H9 (cell line): Measurements from ENCODE around the gene WDR91. TPM values are rescaled to one million over a fixed set of nuclear protein-coding genes. Genes with fewer than 3 reads are reported as not detected.
A peak's percentile ranks its signal among the peaks of the same experiment; 100 is the strongest.

Source experiments
- DNase-seq: peaks from one replicate; pipeline ENCODE4 v3.0.0-alpha.2; 2017
- H2AFZ ChIP-seq: one replicate; pipeline ENCODE4 v1.6.1; 2013; ENCODE audit warnings: mild to moderate bottlenecking, low read length, control low read depth, moderate library complexity
- H2AK5ac ChIP-seq: 2 replicates; pipeline ENCODE4 v1.6.1; 2013; ENCODE audit warnings: low read length, control low read depth, mixed read lengths; ENCODE audit not compliant: insufficient read length
- H2BK120ac ChIP-seq: one replicate; pipeline ENCODE4 v1.6.1; 2013; ENCODE audit warnings: low read depth, mild to moderate bottlenecking, low read length, control low read depth, inconsistent platforms; ENCODE audit not compliant: poor library complexity, severe bottlenecking
- H2BK12ac ChIP-seq: 2 replicates; pipeline ENCODE4 v1.6.1; 2013; ENCODE audit warnings: low read length, control low read depth, mixed read lengths, low read depth; ENCODE audit not compliant: insufficient read length
- H2BK15ac ChIP-seq: 2 replicates; pipeline ENCODE4 v1.6.1; 2013; ENCODE audit warnings: low read depth, low read length, control low read depth
- H2BK20ac ChIP-seq: one replicate; pipeline ENCODE4 v1.6.1; 2013; ENCODE audit warnings: low read depth, mild to moderate bottlenecking, low read length, control low read depth, inconsistent platforms; ENCODE audit not compliant: poor library complexity, severe bottlenecking
- H2BK5ac ChIP-seq: 2 replicates; pipeline ENCODE4 v1.6.1; 2013; ENCODE audit warnings: low read length, control low read depth, mixed read lengths; ENCODE audit not compliant: insufficient read length
- H3K14ac ChIP-seq: 2 replicates; pipeline ENCODE4 v1.6.1; 2013; ENCODE audit warnings: low read length, control low read depth; ENCODE audit not compliant: insufficient read depth
- H3K18ac ChIP-seq: 2 replicates; pipeline ENCODE4 v1.6.1; 2013; ENCODE audit warnings: low read depth, mild to moderate bottlenecking, mixed read lengths, low read length, control low read depth; ENCODE audit not compliant: insufficient read length
- H3K23ac ChIP-seq: 2 replicates; pipeline ENCODE4 v1.6.1; 2013; ENCODE audit warnings: low read length, control low read depth, mixed read lengths, low read depth; ENCODE audit not compliant: insufficient read length
- H3K23me2 ChIP-seq: 2 replicates; pipeline ENCODE4 v1.6.1; 2013; ENCODE audit warnings: low read depth, mild to moderate bottlenecking, mixed read lengths, low read length, control low read depth; ENCODE audit not compliant: insufficient read length, poor library complexity, severe bottlenecking
- H3K27ac ChIP-seq: 2 replicates; pipeline ENCODE4 v1.5.1; 2013; ENCODE audit warnings: low read length, control low read depth, mixed read lengths, low read depth; ENCODE audit not compliant: insufficient read length
- H3K27me3 ChIP-seq: 2 replicates; pipeline ENCODE4 v1.6.1; 2013; ENCODE audit warnings: low read length, control low read depth, inconsistent platforms; ENCODE audit not compliant: insufficient read depth
- H3K4ac ChIP-seq: 2 replicates; pipeline ENCODE4 v1.6.1; 2013; ENCODE audit warnings: low read depth, mild to moderate bottlenecking, control low read depth, inconsistent platforms, low read length, moderate library complexity
- H3K4me1 ChIP-seq: 2 replicates; pipeline ENCODE4 v1.6.1; 2013; ENCODE audit warnings: low read length, control low read depth, inconsistent platforms; ENCODE audit not compliant: insufficient read depth
- H3K4me2 ChIP-seq: 2 replicates; pipeline ENCODE4 v1.6.1; 2013; ENCODE audit warnings: low read length, control low read depth, mixed read lengths; ENCODE audit not compliant: insufficient read length, insufficient read depth
- H3K56ac ChIP-seq: 2 replicates; pipeline ENCODE4 v1.6.1; 2013; ENCODE audit warnings: low read depth, mild to moderate bottlenecking, mixed read lengths, low read length, control low read depth; ENCODE audit not compliant: insufficient read length
- H3K79me1 ChIP-seq: 2 replicates; pipeline ENCODE4 v1.6.1; 2013; ENCODE audit warnings: low read depth, mild to moderate bottlenecking, moderate library complexity, low read length, control low read depth, inconsistent platforms; ENCODE audit not compliant: insufficient read depth, poor library complexity, severe bottlenecking
- H3K79me2 ChIP-seq: 2 replicates; pipeline ENCODE4 v1.6.1; 2013; ENCODE audit warnings: low read length, control low read depth, inconsistent platforms; ENCODE audit not compliant: insufficient read depth
- H3K9ac ChIP-seq: 2 replicates; pipeline ENCODE4 v1.6.1; 2013; ENCODE audit warnings: low read length, control low read depth, mixed read lengths; ENCODE audit not compliant: insufficient read length; ENCODE audit errors: extremely low read depth
- H3K9me3 ChIP-seq: one replicate; pipeline ENCODE4 v1.6.1; 2013; ENCODE audit warnings: low read depth, low read length, inconsistent platforms; ENCODE audit not compliant: control insufficient read depth
- H3T11ph ChIP-seq: one replicate; pipeline ENCODE4 v1.6.1; 2013; ENCODE audit warnings: mild to moderate bottlenecking, low read length, control low read depth, inconsistent platforms
- H4K20me1 ChIP-seq: one replicate; pipeline ENCODE4 v1.6.1; 2013; ENCODE audit not compliant: control insufficient read depth, insufficient read length, insufficient read depth
- H4K5ac ChIP-seq: 2 replicates; pipeline ENCODE4 v1.6.1; 2013; ENCODE audit warnings: low read depth, mild to moderate bottlenecking, mixed read lengths, low read length, control low read depth; ENCODE audit not compliant: insufficient read length
- H4K8ac ChIP-seq: replicated peaks from 2 replicates; pipeline ENCODE4 v1.6.1; 2013; ENCODE audit warnings: low read length, control low read depth, mixed read lengths, low read depth; ENCODE audit not compliant: insufficient read length
- H4K91ac ChIP-seq: 2 replicates; pipeline ENCODE4 v1.6.1; 2013; ENCODE audit warnings: low read depth, mild to moderate bottlenecking, moderate library complexity, mixed read lengths, low read length, control low read depth; ENCODE audit not compliant: insufficient read length
- H3K27ac Mint-ChIP-seq, 3 experiments: 2 replicates in 2 of 3; 3 replicates in 1 of 3; pipeline ENCODE4 v1.8.0; 2020 to 2021; ENCODE audit warnings: mixed read lengths in 3 of 3, mild to moderate bottlenecking in 1 of 3, moderate library complexity in 1 of 3
- H3K27me3 Mint-ChIP-seq: 2 replicates; pipeline ENCODE4 v1.8.0; 2021; ENCODE audit warnings: low read depth, mild to moderate bottlenecking, moderate library complexity, mixed read lengths
- H3K36me3 Mint-ChIP-seq, 3 experiments: 2 replicates in 2 of 3; 3 replicates in 1 of 3; pipeline ENCODE4 v1.8.0; 2020 to 2021; ENCODE audit warnings: low read depth in 3 of 3, mixed read lengths in 3 of 3; ENCODE audit not compliant: insufficient read depth in 1 of 3
- H3K4me1 Mint-ChIP-seq, 2 experiments: 2 replicates each; pipeline ENCODE4 v1.8.0; 2020; ENCODE audit warnings: mixed read lengths in 2 of 2
- H3K4me3 Mint-ChIP-seq, 2 experiments: 2 replicates in 1 of 2; 3 replicates in 1 of 2; pipeline ENCODE4 v1.8.0; 2020 to 2021; ENCODE audit warnings: mild to moderate bottlenecking in 2 of 2, mixed read lengths in 2 of 2, moderate library complexity in 1 of 2
- H3K9me3 Mint-ChIP-seq, 2 experiments: 2 replicates in 1 of 2; 3 replicates in 1 of 2; pipeline ENCODE4 v1.8.0; 2020; ENCODE audit warnings: mild to moderate bottlenecking in 2 of 2, mixed read lengths in 2 of 2, moderate library complexity in 1 of 2
- WGBS: extraction: QIAGEN DNeasy Blood & Tissue Kit; methylation state at CpG from one replicate; pipeline ENCODE4 v1.1.7; 2013; ENCODE audit warnings: missing lambda C conversion rate, low lambda C conversion rate, mixed read lengths; ENCODE audit not compliant: insufficient read length; ENCODE audit errors: extremely low coverage; 5-methylcytosine and 5-hydroxymethylcytosine counted together
- total RNA-seq: library from RNA; stranded (reverse); gene quantifications from 2 replicates; pipeline ENCODE4 v1.2.1, GENCODE V29; 2021
- TF ChIP-seq, protein P1 (sequence below): fragments of 200-600 bp; sonication (generic); conservative IDR thresholded peaks from 3 replicates; pipeline ENCODE4 v1.8.0; 2021; ENCODE audit warnings: antibody characterized with exemption, mild to moderate bottlenecking

Gene WDR91
- total RNA-seq, 1 experiment from 2014 or later, result 9.4 TPM

DNA sequence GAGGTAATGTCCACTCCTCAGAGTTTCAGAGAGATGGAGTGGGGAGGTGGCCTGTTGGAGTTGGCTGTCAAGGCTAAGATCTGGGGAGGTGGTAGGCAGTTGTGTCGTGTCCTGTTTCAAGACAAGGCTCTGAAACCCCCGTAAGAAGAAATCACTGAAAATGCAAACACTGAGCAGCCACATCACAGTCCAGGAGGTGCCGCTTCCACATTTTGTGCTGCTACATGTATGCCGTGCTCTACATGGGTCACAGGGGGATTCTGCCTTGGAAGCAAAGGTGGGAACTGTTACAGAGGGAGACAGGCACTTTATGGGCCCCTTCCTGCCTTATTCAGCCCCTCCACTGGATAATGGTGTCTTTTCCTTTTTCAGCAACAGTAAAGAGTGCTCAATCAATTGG, 11.9 kb downstream of the WDR91 start:
- Mint-ChIP-seq H3K27me3 (no peaks in the 10 kb centered on the region), H3K27ac (peak overlapping the region; percentile 14 to 45 (median 27); a peak in 2 of 7 replicates)
- no peak overlapping the region for H2BK5ac ChIP-seq

More for the DNA sequence above, 11.9 kb downstream of the WDR91 start:
- H3K4me3 Mint-ChIP-seq, result no peak overlapping the region
- peaks cover 7 to 37% (median 14%) of the 10 kb centered on the region in 3 experiments for H3K36me3 Mint-ChIP-seq
- H2BK12ac ChIP-seq, result no peak overlapping the region
- H3K9me3 ChIP-seq, result no peaks in the 10 kb centered on the region
- H2BK15ac ChIP-seq, result no peak overlapping the region
- DNase-seq, result no peak
- no peak overlapping the region for H2BK120ac ChIP-seq
- no peak overlapping the region for H3K27ac ChIP-seq
- H3K27me3 ChIP-seq, result no peaks in the 10 kb centered on the region
- H3K9ac ChIP-seq, result no peak overlapping the region
- H4K20me1 ChIP-seq, result no peaks in the 10 kb centered on the region
- H3K79me2 ChIP-seq, result no peaks in the 10 kb centered on the region
- no peak overlapping the region for H3K4me2 ChIP-seq
- H4K5ac ChIP-seq, result no peak overlapping the region
- no peaks in the 10 kb centered on the region for H3K9me3 Mint-ChIP-seq
- H2AK5ac ChIP-seq, result no peak overlapping the region
- no peak overlapping the region for H4K91ac ChIP-seq
- no peak overlapping the region for H3K56ac ChIP-seq
- H3T11ph ChIP-seq, result no peak overlapping the region
- no peak overlapping the region for H3K18ac ChIP-seq
- TF ChIP-seq, protein P1, sequence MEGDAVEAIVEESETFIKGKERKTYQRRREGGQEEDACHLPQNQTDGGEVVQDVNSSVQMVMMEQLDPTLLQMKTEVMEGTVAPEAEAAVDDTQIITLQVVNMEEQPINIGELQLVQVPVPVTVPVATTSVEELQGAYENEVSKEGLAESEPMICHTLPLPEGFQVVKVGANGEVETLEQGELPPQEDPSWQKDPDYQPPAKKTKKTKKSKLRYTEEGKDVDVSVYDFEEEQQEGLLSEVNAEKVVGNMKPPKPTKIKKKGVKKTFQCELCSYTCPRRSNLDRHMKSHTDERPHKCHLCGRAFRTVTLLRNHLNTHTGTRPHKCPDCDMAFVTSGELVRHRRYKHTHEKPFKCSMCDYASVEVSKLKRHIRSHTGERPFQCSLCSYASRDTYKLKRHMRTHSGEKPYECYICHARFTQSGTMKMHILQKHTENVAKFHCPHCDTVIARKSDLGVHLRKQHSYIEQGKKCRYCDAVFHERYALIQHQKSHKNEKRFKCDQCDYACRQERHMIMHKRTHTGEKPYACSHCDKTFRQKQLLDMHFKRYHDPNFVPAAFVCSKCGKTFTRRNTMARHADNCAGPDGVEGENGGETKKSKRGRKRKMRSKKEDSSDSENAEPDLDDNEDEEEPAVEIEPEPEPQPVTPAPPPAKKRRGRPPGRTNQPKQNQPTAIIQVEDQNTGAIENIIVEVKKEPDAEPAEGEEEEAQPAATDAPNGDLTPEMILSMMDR, result no peak
- no peak overlapping the region for H2AFZ ChIP-seq
- H3K79me1 ChIP-seq, result no peaks in the 10 kb centered on the region
- H4K8ac ChIP-seq, result no peak overlapping the region
- no peak overlapping the region for H3K14ac ChIP-seq
- no peak overlapping the region for H3K23ac ChIP-seq
- no CpG with 5 or more reads among the region's 4 CpGs for WGBS
- H3K4me1 ChIP-seq, result no peaks in the 10 kb centered on the region
- H3K4ac ChIP-seq, result no peak overlapping the region
- peaks cover 0 to 5% of the 10 kb centered on the region in 2 experiments; a peak in 3 of 4 replicates for H3K4me1 Mint-ChIP-seq
- no peaks in the 10 kb centered on the region for H3K23me2 ChIP-seq
- H2BK20ac ChIP-seq, result no peak overlapping the region
